Epithelial cell of proximal tubule (primary cell): ENCODE results near the gene OSR1. TPM values are rescaled to one million over a fixed set of nuclear protein-coding genes. Genes with fewer than 3 reads are reported as not detected.

ENCODE experiments used
- DNase-seq: peaks from one replicate; pipeline ENCODE4 v3.0.0-alpha.2; 2011; ENCODE audit warnings: low read depth
- H3K4me3 ChIP-seq: 2 replicates; pipeline ENCODE4 v1.5.1; 2011; ENCODE audit warnings: low read depth, mild to moderate bottlenecking, low read length
- total RNA-seq: library from RNA; depleted of rRNA; stranded (reverse); fragments of >200 nt; gene quantifications from 2 replicates; pipeline ENCODE4 v1.2.3, GENCODE V29; 2015
- TF ChIP-seq, protein P1 (sequence below): conservative IDR thresholded peaks from 2 replicates; pipeline ENCODE4 v1.5.1; 2012; ENCODE audit warnings: low read depth, mild to moderate bottlenecking, low read length

The OSR1 gene
- total RNA-seq, 1 donor from 2014 or later, result not detected

DNA sequence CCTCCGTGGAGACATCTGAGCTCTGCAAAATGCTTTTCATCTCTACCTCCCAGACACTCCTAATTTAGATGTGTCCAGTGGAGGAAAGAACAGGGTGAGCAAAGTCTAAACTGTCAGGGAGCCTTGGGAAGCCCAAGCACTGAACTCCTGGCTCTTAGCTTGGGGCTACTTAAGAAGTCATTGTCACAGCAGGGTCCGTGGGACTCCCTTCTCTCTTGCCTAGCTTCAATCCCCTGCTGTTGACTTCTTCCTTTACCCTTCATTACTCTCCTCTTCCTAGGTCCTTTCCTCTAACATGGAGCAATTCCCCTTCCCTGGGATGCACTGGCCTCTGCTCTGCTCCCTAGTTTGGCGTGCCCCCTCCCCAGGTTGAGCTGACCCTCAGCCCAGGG lies 3.4 kb downstream of the OSR1 start:
- no peak overlapping the region for H3K4me3 ChIP-seq
- no peak for DNase-seq
- TF ChIP-seq, protein P1, sequence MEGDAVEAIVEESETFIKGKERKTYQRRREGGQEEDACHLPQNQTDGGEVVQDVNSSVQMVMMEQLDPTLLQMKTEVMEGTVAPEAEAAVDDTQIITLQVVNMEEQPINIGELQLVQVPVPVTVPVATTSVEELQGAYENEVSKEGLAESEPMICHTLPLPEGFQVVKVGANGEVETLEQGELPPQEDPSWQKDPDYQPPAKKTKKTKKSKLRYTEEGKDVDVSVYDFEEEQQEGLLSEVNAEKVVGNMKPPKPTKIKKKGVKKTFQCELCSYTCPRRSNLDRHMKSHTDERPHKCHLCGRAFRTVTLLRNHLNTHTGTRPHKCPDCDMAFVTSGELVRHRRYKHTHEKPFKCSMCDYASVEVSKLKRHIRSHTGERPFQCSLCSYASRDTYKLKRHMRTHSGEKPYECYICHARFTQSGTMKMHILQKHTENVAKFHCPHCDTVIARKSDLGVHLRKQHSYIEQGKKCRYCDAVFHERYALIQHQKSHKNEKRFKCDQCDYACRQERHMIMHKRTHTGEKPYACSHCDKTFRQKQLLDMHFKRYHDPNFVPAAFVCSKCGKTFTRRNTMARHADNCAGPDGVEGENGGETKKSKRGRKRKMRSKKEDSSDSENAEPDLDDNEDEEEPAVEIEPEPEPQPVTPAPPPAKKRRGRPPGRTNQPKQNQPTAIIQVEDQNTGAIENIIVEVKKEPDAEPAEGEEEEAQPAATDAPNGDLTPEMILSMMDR, result no peak

GRCh38 chr2:19353721-19354050 lies 4.7 kb downstream of the OSR1 start:
- no peak overlapping the region for H3K4me3 ChIP-seq
- no peak for DNase-seq
- TF ChIP-seq, protein P1, result no peak

GRCh38 chr2:19352946-19353720 lies 5.3 kb downstream of the OSR1 start:
- DNase-seq, result no peak
- H3K4me3 ChIP-seq, result no peak overlapping the region
- TF ChIP-seq, protein P1, result no peak

DNA sequence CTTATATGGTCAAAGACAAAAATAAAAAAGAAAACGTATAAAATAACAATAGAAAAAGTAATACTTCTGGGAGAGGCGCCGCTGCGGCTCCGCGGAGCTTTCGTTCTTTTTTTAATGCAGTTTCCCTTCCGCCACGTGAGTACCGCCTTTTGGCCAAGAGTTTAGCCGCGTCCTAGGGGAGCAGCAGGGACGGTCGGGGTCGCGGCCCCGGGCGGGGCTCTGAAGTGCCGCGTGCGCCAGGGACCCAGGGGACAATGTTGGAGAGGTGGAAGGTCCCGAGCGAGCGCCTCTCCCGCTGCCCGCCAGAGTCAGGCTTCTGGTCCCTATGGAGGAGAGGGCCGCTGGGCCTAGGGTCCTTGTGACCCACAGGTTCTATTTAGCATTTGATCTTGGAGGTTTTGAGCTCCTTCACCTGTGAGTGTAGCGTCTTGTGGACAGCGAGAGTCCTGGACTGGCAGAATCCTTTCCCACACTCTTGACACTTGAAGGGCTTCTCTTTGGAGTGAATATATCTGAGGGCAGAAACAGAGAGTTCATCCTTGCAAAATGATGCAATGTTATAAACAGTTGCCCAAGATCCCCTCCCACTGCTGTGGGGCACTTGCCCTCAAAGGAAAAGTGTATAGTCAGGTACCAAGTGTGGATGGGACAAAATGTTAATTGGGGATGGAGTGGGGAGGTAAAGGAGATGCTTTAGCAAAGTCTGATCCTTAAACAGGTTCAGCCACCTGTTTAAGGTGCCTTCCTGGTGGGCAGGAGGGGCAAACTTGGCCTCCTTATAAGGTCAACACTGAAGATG lies 6.3 kb downstream of the OSR1 start:
- TF ChIP-seq, protein P1, result no peak
- no peak overlapping the region for H3K4me3 ChIP-seq
- DNase-seq, result no peak

- no peak for DNase-seq
- H3K4me3 ChIP-seq, result no peak overlapping the region
- TF ChIP-seq, protein P1, result no peak
Observed at GRCh38 chr2:19351499-19351898, 6.9 kb downstream of the OSR1 start.

GRCh38 chr2:19350678-19351401 lies 7.6 kb downstream of the OSR1 start:
- no peak for DNase-seq
- TF ChIP-seq, protein P1, result no peak
- no peak overlapping the region for H3K4me3 ChIP-seq
